ENCODE measurements around the gene DNAJC13.

GRCh38 chr3:132404276-132404675 is 13.0 kb upstream of the DNAJC13 start:
- no peak for TF ChIP-seq FOXM1 (IDR thresholded peaks at IDR 0.05; ENCODE audit: borderline replicate concordance, low read depth)
- TF ChIP-seq EP300 (IDR thresholded peaks at IDR 0.05; ENCODE audit: borderline replicate concordance): no peak
- TF ChIP-seq REST (IDR thresholded peaks at IDR 0.05; ENCODE audit: low read depth): no peak
- no peak for TF ChIP-seq NFIC (IDR thresholded peaks at IDR 0.05)
- TF ChIP-seq TCF12 (IDR thresholded peaks at IDR 0.05; ENCODE audit: low read depth): no peak
- no peak for TF ChIP-seq RAD21 (IDR thresholded peaks at IDR 0.05; ENCODE audit: low read depth)
- TF ChIP-seq YY1 (IDR thresholded peaks at IDR 0.05; ENCODE audit: low read depth): no peak
